Thyroid gland (tissue), 4 donors: ENCODE results near the gene PUDP.

ENCODE experiments used
- POLR2A ChIP-seq, 2 donors: fragments of 450-650 bp; IDR thresholded peaks; one replicate each; pipeline ENCODE4 v1.6.1; 2017; ENCODE audit warnings: antibody characterized with exemption in 2 of 2, mild to moderate bottlenecking in 2 of 2, moderate library complexity in 1 of 2
- TF ChIP-seq, protein P1 (sequence below), 6 experiments: fragments of 200-600 bp in 3 of 6; fragments of 450-650 bp in 3 of 6; sonication (generic) in 3 of 6; IDR thresholded peaks; one replicate each; pipeline ENCODE4 v1.5.1; 2016 to 2019; ENCODE audit warnings: antibody characterized with exemption in 6 of 6, mild to moderate bottlenecking in 2 of 6, inconsistent platforms in 1 of 6, moderate library complexity in 1 of 6

DNA sequence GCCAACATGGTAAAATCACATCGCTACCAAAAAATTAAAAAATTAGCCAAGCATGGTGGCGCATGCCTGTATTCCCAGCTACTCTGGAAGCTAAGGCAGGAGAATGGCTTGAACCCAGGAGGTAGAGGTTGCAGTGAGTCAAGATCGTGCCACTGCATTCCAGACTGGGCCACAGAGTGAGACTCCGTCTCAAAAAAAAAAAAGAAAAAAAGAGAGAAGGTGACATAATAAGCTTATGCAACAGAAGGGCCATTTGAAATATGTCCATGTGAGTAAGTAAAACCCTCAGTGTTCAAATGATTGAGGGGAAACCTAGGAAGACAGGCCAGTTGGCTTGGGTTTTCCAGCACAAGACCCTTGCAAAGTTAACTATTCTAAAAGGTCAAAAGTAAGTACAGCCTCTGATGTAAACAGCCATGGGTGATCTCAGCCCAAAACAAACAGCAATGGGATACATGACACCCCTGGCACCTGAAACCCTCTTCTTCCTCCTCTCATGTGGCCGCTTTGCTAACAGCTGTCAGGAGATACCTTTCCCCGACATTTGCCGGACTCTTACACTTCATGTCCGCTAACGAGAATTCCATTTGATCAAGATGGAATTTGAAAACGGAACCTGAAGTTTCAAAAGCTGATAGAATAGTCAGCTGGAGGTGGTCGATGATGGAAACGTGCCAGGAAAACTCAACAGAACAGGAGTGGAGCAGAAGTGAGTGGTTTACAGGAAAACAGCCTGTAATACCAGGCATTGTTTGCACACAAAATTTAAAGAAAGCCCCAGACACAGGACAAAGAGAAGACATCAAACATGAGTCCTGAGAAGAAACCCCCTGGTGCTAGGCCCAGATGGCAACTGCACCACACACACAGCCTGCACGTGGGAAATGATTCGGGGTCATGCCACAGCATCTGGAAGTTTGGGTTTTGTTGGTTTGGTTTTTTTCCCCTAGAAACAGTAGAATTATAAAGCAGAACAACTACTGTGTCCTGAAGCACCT is 93.4 kb downstream of the PUDP start:
- TF ChIP-seq, protein P1, sequence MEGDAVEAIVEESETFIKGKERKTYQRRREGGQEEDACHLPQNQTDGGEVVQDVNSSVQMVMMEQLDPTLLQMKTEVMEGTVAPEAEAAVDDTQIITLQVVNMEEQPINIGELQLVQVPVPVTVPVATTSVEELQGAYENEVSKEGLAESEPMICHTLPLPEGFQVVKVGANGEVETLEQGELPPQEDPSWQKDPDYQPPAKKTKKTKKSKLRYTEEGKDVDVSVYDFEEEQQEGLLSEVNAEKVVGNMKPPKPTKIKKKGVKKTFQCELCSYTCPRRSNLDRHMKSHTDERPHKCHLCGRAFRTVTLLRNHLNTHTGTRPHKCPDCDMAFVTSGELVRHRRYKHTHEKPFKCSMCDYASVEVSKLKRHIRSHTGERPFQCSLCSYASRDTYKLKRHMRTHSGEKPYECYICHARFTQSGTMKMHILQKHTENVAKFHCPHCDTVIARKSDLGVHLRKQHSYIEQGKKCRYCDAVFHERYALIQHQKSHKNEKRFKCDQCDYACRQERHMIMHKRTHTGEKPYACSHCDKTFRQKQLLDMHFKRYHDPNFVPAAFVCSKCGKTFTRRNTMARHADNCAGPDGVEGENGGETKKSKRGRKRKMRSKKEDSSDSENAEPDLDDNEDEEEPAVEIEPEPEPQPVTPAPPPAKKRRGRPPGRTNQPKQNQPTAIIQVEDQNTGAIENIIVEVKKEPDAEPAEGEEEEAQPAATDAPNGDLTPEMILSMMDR (IDR thresholded peaks at IDR 0.05), result no peak
- TF ChIP-seq POLR2A (IDR thresholded peaks at IDR 0.05), result no peak
